OCI-LY7 (cell line): Measurements from ENCODE around the gene PHF23.

Experiments used
- EZH2phosphoT487 ChIP-seq: fragments of 200-600 bp; sonication (generic); IDR thresholded peaks from 2 replicates; pipeline ENCODE4 v1.6.1; 2018; ENCODE audit warnings: low read depth, borderline replicate concordance, mild to moderate bottlenecking, mixed run types, antibody characterized with exemption, low read length, moderate library complexity, mixed read lengths
- TF ChIP-seq, protein P1 (sequence below): fragments of 200-600 bp; sonication (generic); conservative IDR thresholded peaks from 2 replicates; pipeline ENCODE4 v1.5.1; 2014; ENCODE audit warnings: mild to moderate bottlenecking, antibody characterized with exemption, low read length, moderate library complexity, mixed read lengths

- TF ChIP-seq, protein P1, sequence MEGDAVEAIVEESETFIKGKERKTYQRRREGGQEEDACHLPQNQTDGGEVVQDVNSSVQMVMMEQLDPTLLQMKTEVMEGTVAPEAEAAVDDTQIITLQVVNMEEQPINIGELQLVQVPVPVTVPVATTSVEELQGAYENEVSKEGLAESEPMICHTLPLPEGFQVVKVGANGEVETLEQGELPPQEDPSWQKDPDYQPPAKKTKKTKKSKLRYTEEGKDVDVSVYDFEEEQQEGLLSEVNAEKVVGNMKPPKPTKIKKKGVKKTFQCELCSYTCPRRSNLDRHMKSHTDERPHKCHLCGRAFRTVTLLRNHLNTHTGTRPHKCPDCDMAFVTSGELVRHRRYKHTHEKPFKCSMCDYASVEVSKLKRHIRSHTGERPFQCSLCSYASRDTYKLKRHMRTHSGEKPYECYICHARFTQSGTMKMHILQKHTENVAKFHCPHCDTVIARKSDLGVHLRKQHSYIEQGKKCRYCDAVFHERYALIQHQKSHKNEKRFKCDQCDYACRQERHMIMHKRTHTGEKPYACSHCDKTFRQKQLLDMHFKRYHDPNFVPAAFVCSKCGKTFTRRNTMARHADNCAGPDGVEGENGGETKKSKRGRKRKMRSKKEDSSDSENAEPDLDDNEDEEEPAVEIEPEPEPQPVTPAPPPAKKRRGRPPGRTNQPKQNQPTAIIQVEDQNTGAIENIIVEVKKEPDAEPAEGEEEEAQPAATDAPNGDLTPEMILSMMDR: no peak
- TF ChIP-seq EZH2phosphoT487: no peak
These were observed 4.1 kb upstream of the PHF23 start for GRCh38 chr17:7243453-7243729.
